ENCODE data around the gene TRPV5. TPM values are rescaled to one million over a fixed set of nuclear protein-coding genes. Genes with fewer than 3 reads are reported as not detected.

TRPV5 gene
- total RNA-seq, 1 donor from 2014 or later = not detected

Other genes starting within 250 kb of the TRPV5 start
- gene PRSS1, start 184.3 kb downstream of the TRPV5 start, total RNA-seq = not detected in 2 replicates
- gene PRSS2, start 162.8 kb downstream of the TRPV5 start, total RNA-seq = not detected in 2 replicates
- 0.28 and 0.79 TPM in 2 replicates for gene EPHB6, start 78.7 kb downstream of the TRPV5 start, total RNA-seq
- not detected in 2 replicates for gene TRPV6, start 48.0 kb downstream of the TRPV5 start, total RNA-seq
- not detected in 2 replicates for gene LLCFC1, start 5.7 kb upstream of the TRPV5 start, total RNA-seq
- not detected in 2 replicates for gene KEL, start 28.6 kb upstream of the TRPV5 start, total RNA-seq
- gene OR9A2, start 93.4 kb upstream of the TRPV5 start, total RNA-seq = not detected in 2 replicates
- gene OR6V1, start 118.6 kb upstream of the TRPV5 start, total RNA-seq = not detected in 2 replicates
- gene PIP, start 198.3 kb upstream of the TRPV5 start, total RNA-seq = not detected in 2 replicates
- not detected in 2 replicates for gene TAS2R39, start 249.7 kb upstream of the TRPV5 start, total RNA-seq